ENCODE measurements around the gene PPP2R2C. TPM values are rescaled to one million over a fixed set of nuclear protein-coding genes. Genes with fewer than 3 reads are reported as not detected.

PPP2R2C gene
- total and polyA plus RNA-seq, 2 experiments from 2014 or later, result 1.3 to 9.2 TPM

DNA sequence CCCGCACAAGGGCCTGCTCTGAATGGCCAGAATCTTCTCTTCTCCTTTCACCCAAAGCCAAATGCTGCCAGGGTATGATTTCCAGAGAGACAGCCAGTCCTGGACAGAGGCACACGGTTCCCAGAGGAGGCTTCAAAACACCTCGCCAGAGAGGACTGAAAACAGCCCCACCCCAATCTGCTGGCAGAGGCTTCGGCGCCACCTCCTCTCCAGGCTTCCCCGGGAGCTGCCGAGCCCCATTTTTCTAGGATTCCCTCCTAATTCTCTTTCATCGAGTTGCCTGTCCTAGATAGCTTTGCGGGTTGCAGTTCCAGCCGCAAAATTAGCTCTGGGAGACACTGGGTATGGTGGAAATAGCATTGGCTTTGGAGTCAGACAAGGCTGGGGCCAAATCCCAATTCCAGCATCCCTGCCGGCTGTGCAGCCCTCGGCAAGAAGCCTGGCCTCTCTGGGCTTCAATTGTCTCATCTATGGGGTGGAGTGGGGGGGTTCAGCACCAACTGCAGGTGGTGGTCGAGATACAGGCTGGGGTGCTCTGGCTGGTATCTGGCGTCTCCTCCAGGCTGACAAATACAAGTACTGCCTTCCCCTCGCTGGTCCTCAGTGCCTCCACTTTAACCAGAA lies 22.6 kb downstream of the PPP2R2C start (continued):
- TF ChIP-seq, protein P1, sequence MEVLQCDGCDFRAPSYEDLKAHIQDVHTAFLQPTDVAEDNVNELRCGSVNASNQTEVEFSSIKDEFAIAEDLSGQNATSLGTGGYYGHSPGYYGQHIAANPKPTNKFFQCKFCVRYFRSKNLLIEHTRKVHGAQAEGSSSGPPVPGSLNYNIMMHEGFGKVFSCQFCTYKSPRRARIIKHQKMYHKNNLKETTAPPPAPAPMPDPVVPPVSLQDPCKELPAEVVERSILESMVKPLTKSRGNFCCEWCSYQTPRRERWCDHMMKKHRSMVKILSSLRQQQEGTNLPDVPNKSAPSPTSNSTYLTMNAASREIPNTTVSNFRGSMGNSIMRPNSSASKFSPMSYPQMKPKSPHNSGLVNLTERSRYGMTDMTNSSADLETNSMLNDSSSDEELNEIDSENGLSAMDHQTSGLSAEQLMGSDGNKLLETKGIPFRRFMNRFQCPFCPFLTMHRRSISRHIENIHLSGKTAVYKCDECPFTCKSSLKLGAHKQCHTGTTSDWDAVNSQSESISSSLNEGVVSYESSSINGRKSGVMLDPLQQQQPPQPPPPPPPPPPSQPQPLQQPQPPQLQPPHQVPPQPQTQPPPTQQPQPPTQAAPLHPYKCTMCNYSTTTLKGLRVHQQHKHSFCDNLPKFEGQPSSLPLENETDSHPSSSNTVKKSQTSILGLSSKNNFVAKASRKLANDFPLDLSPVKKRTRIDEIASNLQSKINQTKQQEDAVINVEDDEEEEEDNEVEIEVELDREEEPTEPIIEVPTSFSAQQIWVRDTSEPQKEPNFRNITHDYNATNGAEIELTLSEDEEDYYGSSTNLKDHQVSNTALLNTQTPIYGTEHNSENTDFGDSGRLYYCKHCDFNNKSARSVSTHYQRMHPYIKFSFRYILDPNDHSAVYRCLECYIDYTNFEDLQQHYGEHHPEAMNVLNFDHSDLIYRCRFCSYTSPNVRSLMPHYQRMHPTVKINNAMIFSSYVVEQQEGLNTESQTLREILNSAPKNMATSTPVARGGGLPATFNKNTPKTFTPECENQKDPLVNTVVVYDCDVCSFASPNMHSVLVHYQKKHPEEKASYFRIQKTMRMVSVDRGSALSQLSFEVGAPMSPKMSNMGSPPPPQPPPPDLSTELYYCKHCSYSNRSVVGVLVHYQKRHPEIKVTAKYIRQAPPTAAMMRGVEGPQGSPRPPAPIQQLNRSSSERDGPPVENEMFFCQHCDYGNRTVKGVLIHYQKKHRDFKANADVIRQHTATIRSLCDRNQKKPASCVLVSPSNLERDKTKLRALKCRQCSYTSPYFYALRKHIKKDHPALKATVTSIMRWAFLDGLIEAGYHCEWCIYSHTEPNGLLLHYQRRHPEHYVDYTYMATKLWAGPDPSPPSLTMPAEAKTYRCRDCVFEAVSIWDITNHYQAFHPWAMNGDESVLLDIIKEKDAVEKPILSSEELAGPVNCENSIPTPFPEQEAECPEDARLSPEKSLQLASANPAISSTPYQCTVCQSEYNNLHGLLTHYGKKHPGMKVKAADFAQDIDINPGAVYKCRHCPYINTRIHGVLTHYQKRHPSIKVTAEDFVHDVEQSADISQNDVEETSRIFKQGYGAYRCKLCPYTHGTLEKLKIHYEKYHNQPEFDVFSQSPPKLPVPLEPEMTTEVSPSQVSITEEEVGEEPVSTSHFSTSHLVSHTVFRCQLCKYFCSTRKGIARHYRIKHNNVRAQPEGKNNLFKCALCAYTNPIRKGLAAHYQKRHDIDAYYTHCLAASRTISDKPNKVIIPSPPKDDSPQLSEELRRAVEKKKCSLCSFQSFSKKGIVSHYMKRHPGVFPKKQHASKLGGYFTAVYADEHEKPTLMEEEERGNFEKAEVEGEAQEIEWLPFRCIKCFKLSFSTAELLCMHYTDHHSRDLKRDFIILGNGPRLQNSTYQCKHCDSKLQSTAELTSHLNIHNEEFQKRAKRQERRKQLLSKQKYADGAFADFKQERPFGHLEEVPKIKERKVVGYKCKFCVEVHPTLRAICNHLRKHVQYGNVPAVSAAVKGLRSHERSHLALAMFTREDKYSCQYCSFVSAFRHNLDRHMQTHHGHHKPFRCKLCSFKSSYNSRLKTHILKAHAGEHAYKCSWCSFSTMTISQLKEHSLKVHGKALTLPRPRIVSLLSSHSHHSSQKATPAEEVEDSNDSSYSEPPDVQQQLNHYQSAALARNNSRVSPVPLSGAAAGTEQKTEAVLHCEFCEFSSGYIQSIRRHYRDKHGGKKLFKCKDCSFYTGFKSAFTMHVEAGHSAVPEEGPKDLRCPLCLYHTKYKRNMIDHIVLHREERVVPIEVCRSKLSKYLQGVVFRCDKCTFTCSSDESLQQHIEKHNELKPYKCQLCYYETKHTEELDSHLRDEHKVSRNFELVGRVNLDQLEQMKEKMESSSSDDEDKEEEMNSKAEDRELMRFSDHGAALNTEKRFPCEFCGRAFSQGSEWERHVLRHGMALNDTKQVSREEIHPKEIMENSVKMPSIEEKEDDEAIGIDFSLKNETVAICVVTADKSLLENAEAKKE (CRISPR knock-in tag; IDR thresholded peaks at IDR 0.05), result no peak
- no peak for TF ChIP-seq ZNF331 (CRISPR knock-in tag; IDR thresholded peaks at IDR 0.05; ENCODE audit: low read depth)
- TF ChIP-seq ZNF114 (CRISPR knock-in tag; IDR thresholded peaks at IDR 0.05), result no peak
- no peak for TF ChIP-seq STAT1 (IDR thresholded peaks at IDR 0.05; ENCODE audit: unreplicated experiment)
- no peak for TF ChIP-seq JUNB (IDR thresholded peaks at IDR 0.05; ENCODE audit: unreplicated experiment)
- no peak for TF ChIP-seq CREB1 (CRISPR knock-in tag; IDR thresholded peaks at IDR 0.05; ENCODE audit: low read depth)
- TF ChIP-seq POLR2AphosphoS5 (IDR thresholded peaks at IDR 0.05; ENCODE audit: low read depth), result no peak

DNA sequence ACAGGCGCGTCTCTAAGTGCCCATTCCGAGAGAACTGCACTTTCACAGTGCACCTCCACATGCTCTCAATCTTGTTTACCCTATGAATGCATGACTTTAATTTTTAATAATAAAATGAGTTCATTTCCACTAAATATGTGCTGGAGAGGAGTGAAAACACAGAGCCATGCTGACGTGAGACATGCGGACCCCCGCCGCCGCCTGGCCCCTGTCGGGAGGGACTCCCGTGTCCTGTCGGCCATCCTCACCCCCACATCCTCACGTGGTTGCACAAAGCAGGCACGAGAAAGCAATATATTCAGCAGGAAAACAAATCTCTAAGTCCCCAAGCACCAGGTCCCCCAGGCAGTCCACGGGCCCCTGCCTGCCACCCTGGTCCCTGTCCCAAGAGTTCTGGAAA lies 23.1 kb downstream of the PPP2R2C start:
- Histone ChIP-seq H3K79me2 (replicated peaks; ENCODE audit: insufficient read depth) (no peaks in the 10 kb centered on the region), H3K4me1 (ENCODE audit: insufficient read depth) (no peaks in the 10 kb centered on the region; the same call in 1 of the 2 replicates), H3K27me3 (ENCODE audit: insufficient read depth) (no peaks in the 10 kb centered on the region), H2AFZ (no peak overlapping the region), H3K4me2 (no peak overlapping the region), H3K4me3 (no peak overlapping the region), H3K27ac (ENCODE audit: low read depth) (no peak overlapping the region), H3F3A (replicated peaks; ENCODE audit: low read depth) (no peaks in the 10 kb centered on the region), H3K36me3 (ENCODE audit: insufficient read depth) (no peaks in the 10 kb centered on the region), H3K9me2 (ENCODE audit: insufficient read depth) (no peaks in the 10 kb centered on the region), H4K20me1 (replicated peaks; ENCODE audit: insufficient read depth) (no peaks in the 10 kb centered on the region)
- no peak overlapping the region for H3K4me3 Mint-ChIP-seq
- peaks cover 14% of the 10 kb centered on the region for H3K27me3 Mint-ChIP-seq (ENCODE audit: insufficient read depth, low read depth, poor library complexity)
- no peaks in the 10 kb centered on the region for H3K36me3 Mint-ChIP-seq (ENCODE audit: low read depth)
- DNase-seq (ENCODE audit: low spot score) (no peak), ATAC-seq (no peak)
- peaks cover 14% of the 10 kb centered on the region for H3K4me1 Mint-ChIP-seq
- no peak overlapping the region for H3K27ac Mint-ChIP-seq
- H3K9me3 Mint-ChIP-seq, result no peaks in the 10 kb centered on the region; the same call in 2 of the 3 replicates
- TF ChIP-seq, protein P2, sequence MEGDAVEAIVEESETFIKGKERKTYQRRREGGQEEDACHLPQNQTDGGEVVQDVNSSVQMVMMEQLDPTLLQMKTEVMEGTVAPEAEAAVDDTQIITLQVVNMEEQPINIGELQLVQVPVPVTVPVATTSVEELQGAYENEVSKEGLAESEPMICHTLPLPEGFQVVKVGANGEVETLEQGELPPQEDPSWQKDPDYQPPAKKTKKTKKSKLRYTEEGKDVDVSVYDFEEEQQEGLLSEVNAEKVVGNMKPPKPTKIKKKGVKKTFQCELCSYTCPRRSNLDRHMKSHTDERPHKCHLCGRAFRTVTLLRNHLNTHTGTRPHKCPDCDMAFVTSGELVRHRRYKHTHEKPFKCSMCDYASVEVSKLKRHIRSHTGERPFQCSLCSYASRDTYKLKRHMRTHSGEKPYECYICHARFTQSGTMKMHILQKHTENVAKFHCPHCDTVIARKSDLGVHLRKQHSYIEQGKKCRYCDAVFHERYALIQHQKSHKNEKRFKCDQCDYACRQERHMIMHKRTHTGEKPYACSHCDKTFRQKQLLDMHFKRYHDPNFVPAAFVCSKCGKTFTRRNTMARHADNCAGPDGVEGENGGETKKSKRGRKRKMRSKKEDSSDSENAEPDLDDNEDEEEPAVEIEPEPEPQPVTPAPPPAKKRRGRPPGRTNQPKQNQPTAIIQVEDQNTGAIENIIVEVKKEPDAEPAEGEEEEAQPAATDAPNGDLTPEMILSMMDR (conservative IDR thresholded peaks at IDR 0.05; ENCODE audit: low read depth in 2 of 2), result no peak
- TF ChIP-seq JUNB (IDR thresholded peaks at IDR 0.05; ENCODE audit: unreplicated experiment), result no peak
- TF ChIP-seq, protein P3, sequence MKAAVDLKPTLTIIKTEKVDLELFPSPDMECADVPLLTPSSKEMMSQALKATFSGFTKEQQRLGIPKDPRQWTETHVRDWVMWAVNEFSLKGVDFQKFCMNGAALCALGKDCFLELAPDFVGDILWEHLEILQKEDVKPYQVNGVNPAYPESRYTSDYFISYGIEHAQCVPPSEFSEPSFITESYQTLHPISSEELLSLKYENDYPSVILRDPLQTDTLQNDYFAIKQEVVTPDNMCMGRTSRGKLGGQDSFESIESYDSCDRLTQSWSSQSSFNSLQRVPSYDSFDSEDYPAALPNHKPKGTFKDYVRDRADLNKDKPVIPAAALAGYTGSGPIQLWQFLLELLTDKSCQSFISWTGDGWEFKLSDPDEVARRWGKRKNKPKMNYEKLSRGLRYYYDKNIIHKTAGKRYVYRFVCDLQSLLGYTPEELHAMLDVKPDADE (IDR thresholded peaks at IDR 0.05), result no peak
- TF ChIP-seq CREB1 (CRISPR knock-in tag; IDR thresholded peaks at IDR 0.05; ENCODE audit: low read depth), result no peak
- no peak for TF ChIP-seq EZH2phosphoT487 (IDR thresholded peaks at IDR 0.05; ENCODE audit: unreplicated experiment)
- no peak for TF ChIP-seq ZNF114 (CRISPR knock-in tag; IDR thresholded peaks at IDR 0.05)
- TF ChIP-seq, protein P4, sequence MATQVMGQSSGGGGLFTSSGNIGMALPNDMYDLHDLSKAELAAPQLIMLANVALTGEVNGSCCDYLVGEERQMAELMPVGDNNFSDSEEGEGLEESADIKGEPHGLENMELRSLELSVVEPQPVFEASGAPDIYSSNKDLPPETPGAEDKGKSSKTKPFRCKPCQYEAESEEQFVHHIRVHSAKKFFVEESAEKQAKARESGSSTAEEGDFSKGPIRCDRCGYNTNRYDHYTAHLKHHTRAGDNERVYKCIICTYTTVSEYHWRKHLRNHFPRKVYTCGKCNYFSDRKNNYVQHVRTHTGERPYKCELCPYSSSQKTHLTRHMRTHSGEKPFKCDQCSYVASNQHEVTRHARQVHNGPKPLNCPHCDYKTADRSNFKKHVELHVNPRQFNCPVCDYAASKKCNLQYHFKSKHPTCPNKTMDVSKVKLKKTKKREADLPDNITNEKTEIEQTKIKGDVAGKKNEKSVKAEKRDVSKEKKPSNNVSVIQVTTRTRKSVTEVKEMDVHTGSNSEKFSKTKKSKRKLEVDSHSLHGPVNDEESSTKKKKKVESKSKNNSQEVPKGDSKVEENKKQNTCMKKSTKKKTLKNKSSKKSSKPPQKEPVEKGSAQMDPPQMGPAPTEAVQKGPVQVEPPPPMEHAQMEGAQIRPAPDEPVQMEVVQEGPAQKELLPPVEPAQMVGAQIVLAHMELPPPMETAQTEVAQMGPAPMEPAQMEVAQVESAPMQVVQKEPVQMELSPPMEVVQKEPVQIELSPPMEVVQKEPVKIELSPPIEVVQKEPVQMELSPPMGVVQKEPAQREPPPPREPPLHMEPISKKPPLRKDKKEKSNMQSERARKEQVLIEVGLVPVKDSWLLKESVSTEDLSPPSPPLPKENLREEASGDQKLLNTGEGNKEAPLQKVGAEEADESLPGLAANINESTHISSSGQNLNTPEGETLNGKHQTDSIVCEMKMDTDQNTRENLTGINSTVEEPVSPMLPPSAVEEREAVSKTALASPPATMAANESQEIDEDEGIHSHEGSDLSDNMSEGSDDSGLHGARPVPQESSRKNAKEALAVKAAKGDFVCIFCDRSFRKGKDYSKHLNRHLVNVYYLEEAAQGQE (IDR thresholded peaks at IDR 0.05; ENCODE audit: unreplicated experiment), result no peak
- TF ChIP-seq STAT1 (IDR thresholded peaks at IDR 0.05; ENCODE audit: unreplicated experiment), result no peak

Measured in GM23338 (cell line).